Jurkat, Clone E6-1 (cell line): Measurements from ENCODE around the gene PAPOLB.

ENCODE experiments used
- DNase-seq: peaks from one replicate; pipeline ENCODE4 v3.0.0-alpha.2; 2011; ENCODE audit warnings: low read depth, low spot score
- H3K4me3 ChIP-seq: 2 replicates; pipeline ENCODE4 v1.5.1; 2011; ENCODE audit warnings: mild to moderate bottlenecking, low read length, control low read depth, moderate library complexity

The PAPOLB gene

GRCh38 chr7:4879396-4880081, 17.7 kb upstream of the PAPOLB start:
- no peak overlapping the region for H3K4me3 ChIP-seq
- DNase-seq, result no peak

DNA sequence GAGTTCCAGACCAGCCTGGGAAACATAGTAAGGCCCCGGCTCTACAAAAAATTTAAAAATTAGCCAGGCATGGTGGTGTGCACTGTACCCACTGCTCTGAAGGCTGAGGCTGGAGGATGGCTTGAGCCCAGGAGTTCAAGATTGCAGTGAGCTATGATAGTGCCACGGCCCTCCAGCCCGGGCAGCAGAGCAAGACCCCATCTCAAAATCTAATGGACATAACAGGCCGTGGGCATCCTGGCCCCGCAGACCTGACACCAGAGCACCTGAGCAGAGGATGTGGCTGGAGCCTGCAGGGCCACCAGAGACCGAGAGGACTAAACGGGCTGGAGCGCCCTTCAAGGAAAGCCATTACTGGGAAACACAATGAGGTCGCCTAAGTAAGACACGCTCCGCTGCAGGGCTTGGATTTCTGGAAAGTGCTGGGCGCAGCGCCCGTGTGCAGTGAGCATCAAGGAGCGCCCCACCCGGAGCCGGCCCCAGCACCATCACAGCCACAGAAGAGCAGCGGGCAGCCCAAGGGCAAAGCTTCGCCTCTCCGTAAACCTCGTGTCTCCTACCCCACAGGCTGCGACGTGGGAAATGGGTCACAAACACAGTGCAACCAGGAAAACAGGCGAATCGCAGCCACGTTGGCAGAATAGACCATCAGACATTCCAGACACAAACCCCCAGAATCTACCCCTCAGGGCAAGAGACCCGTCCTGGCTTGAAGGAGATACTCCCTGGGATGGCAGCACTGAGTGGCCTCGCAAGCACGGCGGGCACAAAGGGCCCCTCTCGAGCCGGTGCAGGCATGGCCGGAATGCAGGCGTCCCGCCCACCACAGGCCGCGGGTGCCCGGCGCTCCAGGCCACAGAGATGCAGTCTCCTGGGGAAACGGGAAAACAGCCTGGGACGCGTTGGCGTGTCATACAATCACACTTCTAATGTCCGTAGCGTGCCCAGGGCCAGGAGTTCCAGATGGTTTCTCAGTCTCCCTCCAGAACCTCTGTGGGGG, 16.8 kb upstream of the PAPOLB start:
- H3K4me3 ChIP-seq, result no peak overlapping the region
- DNase-seq, result no peak

DNA sequence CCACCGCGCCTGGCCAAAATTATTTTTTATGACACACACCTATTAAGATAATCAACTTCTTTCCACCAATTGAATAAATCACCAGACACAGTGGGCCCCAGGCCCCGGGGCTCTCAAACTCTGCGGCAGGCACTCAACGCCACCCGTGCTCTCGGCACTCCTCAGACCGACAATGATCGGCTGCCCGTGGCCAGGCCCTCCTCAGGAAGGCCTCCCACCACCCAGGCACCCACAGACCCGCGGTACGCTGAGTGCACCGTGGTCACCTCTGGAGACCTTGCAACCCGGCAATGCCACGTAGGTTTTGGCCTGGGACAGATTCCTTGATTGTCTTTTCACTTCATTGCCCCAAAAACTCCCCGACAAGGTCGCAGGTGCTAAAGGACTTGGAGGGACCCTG, 14.8 kb upstream of the PAPOLB start:
- no peak for DNase-seq
- H3K4me3 ChIP-seq, result no peak overlapping the region

DNA sequence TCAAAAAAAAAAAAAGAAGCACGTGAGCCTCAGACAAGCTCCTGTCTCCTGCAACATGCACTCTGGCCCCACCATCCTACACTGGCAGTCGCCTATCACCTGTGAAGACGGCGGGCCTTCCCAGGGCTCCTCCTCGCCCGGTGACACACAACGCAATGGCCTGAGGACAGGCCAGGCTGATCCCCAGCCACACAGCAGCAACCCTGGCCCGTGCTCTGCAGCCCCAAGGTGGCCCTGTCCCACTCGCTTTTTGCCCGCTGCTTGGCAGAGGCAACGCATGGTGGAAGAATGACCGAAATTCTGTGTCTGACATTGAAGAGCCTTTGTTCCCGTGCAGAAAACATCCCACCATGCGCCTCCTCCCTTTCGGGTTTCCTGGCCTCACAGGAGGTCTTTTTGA, 13.6 kb upstream of the PAPOLB start:
- no peak for DNase-seq
- no peak overlapping the region for H3K4me3 ChIP-seq

GRCh38 chr7:4873071-4873944, 11.5 kb upstream of the PAPOLB start:
- H3K4me3 ChIP-seq, result no peak overlapping the region
- no peak for DNase-seq

DNA sequence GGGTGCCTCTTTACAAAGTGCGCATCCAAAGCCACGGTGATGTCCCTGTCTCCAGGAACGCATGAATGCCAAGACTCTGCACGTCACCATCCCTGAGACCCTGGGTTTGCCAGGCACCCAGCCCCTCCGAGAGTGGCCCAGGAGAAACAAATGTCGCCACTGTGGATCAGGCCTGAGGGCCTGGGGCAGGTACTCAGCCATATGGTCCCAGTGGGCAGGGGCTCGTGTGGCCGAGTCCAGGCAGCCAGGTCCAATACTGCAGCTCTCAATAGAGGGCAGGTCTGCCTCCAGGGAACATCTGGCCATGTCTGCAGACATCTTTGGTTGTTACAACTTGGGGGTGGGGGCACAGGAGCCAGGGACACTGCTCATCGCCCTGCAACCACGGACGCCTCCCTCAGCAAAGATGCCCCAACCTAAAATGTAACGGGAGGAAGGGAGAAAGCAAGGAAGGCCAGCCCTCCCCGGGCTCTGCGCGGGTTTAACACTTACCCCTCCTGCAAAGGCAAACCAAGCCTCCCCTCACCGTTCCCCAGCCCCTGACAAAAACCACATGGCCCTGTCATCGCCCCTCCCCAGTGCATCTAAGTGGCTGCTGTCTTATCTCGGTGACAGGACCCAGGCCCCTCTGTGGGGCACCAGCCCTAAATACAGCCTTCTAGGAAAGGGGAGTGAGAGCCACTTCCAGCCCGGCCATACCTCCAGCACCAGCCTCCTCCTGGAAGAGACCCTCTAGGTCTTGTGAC, 10.3 kb upstream of the PAPOLB start:
- H3K4me3 ChIP-seq, result no peak overlapping the region
- no peak for DNase-seq

DNA sequence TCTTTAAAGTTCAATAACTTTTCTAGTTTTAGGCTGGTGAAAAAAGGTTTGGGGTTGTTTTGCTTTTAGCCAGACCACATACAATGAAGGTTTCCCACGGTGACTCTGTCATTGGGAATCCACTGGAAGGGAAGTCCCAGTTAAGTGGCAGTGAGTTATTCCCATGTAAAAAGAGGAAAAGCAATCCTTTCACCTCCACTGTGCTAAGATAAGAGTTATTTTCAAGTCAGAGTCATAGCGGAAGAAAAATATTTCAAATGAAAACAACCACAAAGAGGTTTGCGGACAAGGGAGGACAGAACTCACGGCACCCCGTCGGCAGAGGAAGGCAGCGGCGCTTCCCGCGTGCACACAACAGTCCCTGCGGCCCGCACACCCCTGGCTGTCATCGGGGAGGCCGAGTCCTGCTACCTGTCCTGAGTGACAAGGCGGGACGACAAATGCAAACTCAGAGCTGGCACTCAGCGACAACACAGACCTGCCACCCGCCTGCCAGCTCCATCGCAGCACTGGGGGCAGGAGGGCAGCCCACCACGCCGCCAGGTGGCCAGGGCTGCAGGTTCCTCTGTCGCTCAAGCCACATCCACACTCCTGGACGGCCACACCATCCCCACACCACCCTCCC, 9.3 kb upstream of the PAPOLB start:
- no peak overlapping the region for H3K4me3 ChIP-seq
- no peak for DNase-seq

DNA sequence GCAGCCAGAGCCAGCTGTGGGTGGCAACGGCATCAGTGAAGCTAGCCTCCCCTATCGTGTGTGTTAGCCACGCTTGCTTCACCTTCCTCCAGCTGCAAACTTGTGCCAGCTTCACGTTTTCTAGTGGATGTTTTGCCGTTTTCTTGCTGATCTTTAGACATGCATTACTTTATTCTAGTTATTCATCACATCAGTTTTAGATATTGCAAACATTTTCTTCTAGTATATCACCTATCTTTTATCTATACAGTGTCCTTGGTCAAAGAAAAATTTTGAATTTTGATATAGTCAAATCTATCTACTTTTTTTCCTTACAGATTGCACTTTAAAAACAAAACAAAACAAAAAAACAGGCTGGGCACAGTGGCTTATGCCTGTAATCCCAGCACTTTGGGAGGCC, 6.7 kb upstream of the PAPOLB start:
- no peak for DNase-seq
- H3K4me3 ChIP-seq, result no peak overlapping the region

DNA sequence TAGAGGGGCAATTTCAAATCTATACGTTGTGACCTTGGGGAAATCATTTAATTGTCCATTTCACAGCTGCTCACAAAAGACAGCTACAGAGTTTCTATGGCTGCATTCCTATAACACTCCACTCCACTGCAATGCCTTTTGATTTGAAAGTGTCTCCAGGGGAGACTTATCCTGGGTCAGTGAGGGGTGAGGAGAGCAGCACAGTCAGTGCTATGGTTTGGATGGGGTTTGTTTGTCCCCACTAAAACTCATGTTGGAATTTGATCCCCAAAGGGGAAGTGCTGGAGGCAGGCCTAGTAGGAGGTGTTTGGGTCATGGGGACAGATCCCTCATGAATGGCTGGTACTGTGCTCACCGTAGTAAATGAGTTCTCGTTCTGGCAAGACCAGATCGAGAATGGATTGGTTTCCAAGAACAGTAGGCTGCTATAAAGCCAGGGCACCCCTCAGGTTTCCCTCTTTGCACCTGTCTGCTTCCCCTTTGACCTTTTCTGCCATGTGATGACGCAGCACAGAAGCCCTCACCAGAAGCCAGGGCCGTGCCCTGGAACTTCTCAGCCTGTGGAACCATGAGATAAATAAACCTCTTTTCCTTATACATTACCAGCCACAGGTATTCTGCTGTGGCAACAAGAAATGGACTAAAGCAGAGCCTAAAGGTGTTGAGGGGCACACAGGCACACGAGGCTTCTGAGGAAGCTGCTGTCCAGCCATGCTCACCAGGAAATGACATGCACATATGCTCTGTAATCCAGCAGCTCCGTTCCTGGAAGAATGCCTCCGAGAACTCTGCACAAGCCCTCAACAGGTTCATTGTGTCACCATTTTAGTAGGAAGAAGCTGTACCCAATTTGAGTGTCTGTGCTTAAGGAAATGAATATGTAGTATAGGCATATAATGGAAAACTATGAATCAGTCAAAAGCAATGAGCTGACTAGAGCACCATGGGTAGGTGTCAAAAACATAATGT, 5.0 kb upstream of the PAPOLB start:
- DNase-seq, result no peak
- no peak overlapping the region for H3K4me3 ChIP-seq

GRCh38 chr7:4862156-4862555, 326 bp upstream of the PAPOLB start:
- DNase-seq, result no peak
- no peak overlapping the region for H3K4me3 ChIP-seq

DNA sequence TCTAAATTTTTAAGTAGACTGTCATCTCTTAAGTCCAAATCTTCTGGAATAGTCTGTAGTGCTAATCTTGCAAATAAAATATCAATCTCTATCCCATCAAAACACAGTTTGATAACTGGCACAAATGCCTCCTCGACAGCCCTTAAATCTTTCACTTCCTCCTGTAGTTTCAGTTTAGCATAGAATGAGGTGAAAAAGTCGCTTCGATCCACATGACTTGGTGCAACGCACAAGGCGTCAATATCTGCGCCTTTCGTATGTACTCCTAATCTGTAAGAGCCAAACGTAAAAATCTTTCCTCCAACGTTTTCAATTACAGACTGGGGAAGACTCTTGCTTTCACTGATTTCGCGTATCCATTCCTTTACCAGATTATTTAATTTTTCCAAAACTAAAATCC, 603 bp downstream of the PAPOLB start:
- no peak overlapping the region for H3K4me3 ChIP-seq
- no peak for DNase-seq

DNA sequence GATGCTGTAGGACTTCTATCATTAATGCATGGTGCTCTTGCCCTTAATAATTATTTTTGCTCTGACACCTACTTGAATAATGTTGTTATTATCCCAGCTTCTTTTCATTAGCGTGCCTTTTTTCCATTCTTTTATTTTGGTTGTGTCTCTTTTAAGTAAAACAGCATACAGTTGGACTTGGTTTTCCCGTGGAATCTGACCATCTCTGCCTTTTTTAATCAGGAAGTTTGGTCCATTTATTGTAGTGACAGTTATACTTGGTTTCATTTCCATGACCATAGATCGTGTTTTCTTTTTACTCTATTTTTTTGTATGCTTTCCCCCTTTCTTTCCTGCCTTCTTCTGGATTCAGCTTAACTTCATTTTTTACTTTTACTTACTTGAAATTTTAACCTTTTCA, 4.6 kb downstream of the PAPOLB start:
- no peak for DNase-seq
- no peak overlapping the region for H3K4me3 ChIP-seq

DNA sequence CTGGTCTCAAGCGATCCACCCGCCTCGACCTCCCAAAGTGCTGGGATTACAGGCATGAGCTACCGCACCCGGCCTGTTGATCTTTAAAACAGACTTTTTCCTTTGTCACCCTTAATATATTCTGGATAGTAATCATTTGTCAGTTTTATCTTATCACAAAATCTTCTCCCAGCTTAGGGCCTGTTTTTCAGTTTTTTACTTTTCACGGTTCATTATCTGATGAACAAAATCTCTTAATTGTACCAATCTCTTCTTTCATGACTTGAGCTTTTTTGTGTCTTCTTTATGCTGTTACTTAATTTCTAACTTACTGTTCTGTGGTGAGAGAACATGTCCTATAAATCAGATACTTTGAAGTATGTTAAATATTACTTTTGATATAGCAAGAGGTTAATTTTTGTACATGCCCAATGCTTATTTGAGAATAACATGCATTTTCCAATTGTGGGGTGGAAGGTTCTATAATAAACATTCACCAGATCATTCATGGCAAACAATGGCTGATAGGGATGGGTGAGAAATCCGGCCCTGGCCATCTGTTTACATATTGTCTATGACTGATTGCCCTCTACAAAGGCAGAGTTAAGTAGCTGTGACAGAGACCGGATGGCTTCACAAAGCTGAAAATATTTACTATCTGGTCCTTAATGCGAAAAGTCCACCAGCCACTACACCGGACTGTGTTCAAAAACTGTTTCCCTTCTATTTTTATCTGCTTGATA, 5.3 kb downstream of the PAPOLB start:
- no peak overlapping the region for H3K4me3 ChIP-seq
- DNase-seq, result no peak

DNA sequence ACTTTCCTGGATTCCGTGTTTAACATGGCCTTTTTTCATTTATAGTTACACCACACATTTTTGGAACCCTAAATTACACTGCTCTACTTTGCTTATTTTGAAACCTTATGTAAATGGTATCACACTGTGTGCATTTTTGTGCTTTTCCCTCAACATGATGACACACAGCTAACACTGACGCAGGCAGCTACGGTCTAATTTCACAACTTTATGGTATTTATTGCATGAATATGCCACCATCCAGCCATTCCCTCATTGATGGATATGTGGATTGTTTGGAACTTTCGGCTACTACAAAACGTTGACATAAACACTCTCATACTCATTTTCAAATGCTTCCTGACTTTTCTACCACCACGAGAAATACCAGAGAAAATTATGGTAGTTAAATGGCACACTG, 6.9 kb downstream of the PAPOLB start:
- no peak for DNase-seq
- H3K4me3 ChIP-seq, result no peak overlapping the region

GRCh38 chr7:4851459-4852422, 10.1 kb downstream of the PAPOLB start:
- DNase-seq, result no peak
- H3K4me3 ChIP-seq, result no peak overlapping the region
